ENCODE results near the gene PIWIL4.

The PIWIL4 gene

GRCh38 chr11:94567181-94567670, at the start of gene PIWIL4:
Gene PIWIL4 (plus strand): TSS chr11:94567368. CDS start chr11:94567519, 151 bp downstream.
- DNase-seq (ENCODE audit: low spot score in 2 of 2) (no peak), ATAC-seq (no peak)
- no peaks in the 10 kb centered on the region for H3K4me1 Mint-ChIP-seq
- no peak within 1 kb of the TSS for H3K4me3 Mint-ChIP-seq
- H3K36me3 Mint-ChIP-seq, result no peaks in the 10 kb centered on the region
- no peak within 1 kb of the TSS for H3K27ac Mint-ChIP-seq
- H3K9me3 Mint-ChIP-seq, result no peaks in the 10 kb centered on the region

- DNase-seq (ENCODE audit: low spot score in 2 of 2) (no peak), ATAC-seq (no peak)
- H3K36me3 Mint-ChIP-seq, result no peaks in the 10 kb centered on the region
- no peak overlapping the region for H3K4me3 Mint-ChIP-seq
- no peaks in the 10 kb centered on the region for H3K9me3 Mint-ChIP-seq
- no peaks in the 10 kb centered on the region for H3K4me1 Mint-ChIP-seq
- no peak overlapping the region for H3K27ac Mint-ChIP-seq
These were observed 48.9 kb upstream of the PIWIL4 start for GRCh38 chr11:94518300-94518699.

GRCh38 chr11:94519478-94520084, 47.6 kb upstream of the PIWIL4 start:
- no peak overlapping the region for H3K4me3 Mint-ChIP-seq

DNA sequence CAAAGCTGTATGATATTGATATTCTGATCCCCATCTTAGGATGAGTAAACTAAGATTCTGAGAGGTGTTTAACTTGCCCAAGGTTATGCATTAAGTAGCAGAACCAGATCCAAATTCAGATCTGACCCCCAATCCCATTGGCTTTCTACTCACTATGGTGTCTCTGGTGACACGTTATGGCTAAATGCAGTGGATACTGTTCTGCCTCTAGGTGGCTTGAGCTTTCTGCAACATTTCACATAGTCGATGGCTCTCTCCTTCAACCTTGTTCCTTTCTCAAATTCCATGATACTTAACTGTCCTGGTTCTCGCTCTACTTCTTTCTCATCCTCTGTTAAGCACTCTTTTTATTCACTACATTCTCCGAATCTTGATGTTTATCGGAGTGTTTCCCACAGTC, 45.5 kb upstream of the PIWIL4 start:
- no peak for DNase-seq (ENCODE audit: low spot score in 2 of 2)
- peak; percentile 44 for ATAC-seq
- Mint-ChIP-seq H3K4me3 (no peak overlapping the region), H3K9me3 (no peaks in the 10 kb centered on the region), H3K4me1 (no peaks in the 10 kb centered on the region), H3K36me3 (no peaks in the 10 kb centered on the region), H3K27ac (no peak overlapping the region)

More at GRCh38 chr11:94519478-94520084, 47.6 kb upstream of the PIWIL4 start:
- no peaks in the 10 kb centered on the region for H3K4me1 Mint-ChIP-seq
- no peak overlapping the region for H3K27ac Mint-ChIP-seq
- no peaks in the 10 kb centered on the region for H3K36me3 Mint-ChIP-seq
- ATAC-seq, result no peak
- DNase-seq (ENCODE audit: low spot score in 2 of 2), result no peak
- no peaks in the 10 kb centered on the region for H3K9me3 Mint-ChIP-seq

GRCh38 chr11:94524341-94524740, 42.8 kb upstream of the PIWIL4 start:
- Mint-ChIP-seq H3K9me3 (no peaks in the 10 kb centered on the region), H3K36me3 (no peaks in the 10 kb centered on the region), H3K4me3 (no peak overlapping the region), H3K27ac (no peak overlapping the region), H3K4me1 (no peaks in the 10 kb centered on the region)
- DNase-seq (ENCODE audit: low spot score in 2 of 2), result no peak
- ATAC-seq, result no peak

DNA sequence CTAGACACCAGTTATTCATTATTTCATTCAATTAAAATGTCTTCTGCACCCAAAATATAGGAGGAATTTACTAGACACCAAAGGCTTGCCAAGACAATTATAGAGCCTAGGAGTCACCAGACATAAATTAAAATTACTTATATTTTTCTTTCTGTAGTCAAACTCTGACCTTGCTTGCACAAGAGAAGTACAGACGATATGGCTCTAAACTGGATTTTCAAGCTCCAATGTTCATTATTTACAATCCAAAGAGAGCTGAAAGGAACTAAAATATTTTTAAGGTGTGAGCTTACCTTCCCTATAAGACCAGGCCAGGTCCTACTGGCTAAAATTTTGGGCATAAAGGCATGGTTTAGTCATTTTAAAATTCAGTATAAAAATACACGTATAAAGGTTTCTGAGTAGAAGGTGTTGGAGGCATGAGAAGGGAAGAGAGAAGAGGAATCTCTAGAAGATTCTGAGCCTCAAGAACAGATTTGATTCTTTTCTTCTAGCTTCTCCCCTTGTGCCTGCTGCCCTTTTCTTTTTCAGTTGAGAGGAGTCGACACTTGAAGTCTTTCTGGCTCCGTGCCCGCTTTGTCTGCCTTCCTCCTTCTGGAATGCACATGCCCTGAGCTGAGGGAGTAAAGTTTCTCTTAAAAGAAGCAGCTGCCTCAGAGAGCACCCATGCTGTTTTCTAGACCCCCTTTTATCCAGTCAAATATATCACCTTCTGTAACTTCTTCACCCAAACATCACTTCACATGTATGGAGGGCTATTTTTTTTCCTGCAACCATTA, 41.4 kb upstream of the PIWIL4 start:
- no peak for ATAC-seq
- Mint-ChIP-seq H3K27ac (no peak overlapping the region), H3K4me1 (no peaks in the 10 kb centered on the region), H3K9me3 (no peaks in the 10 kb centered on the region), H3K4me3 (no peak overlapping the region), H3K36me3 (no peaks in the 10 kb centered on the region)
- no peak for DNase-seq (ENCODE audit: low spot score in 2 of 2)

GRCh38 chr11:94526645-94527438, 40.3 kb upstream of the PIWIL4 start:
- DNase-seq (ENCODE audit: low spot score in 2 of 2) (no peak), ATAC-seq (no peak)
- no peak overlapping the region for H3K27ac Mint-ChIP-seq

DNA sequence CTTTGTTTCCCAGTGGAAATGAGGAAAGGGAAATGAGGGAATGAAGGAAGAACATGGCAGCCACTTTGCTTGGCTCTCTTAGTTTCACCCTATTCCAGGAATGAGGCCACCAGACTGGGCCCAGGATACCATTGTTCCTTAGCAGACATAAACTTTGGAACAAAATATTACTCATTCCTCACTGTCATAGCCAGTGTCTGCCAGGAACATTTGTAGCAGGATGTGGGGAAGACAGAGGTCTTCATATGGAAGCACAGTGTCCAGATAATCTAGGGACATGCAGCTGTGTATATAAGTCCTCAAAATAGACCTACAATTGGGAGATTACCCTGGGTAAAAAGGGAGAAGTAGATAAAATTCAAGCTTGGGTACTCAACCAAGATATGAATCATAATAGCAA, 38.6 kb upstream of the PIWIL4 start:
- H3K9me3 Mint-ChIP-seq, result no peaks in the 10 kb centered on the region
- H3K4me3 Mint-ChIP-seq, result no peak overlapping the region
- no peaks in the 10 kb centered on the region for H3K36me3 Mint-ChIP-seq
- ATAC-seq (no peak), DNase-seq (ENCODE audit: low spot score in 2 of 2) (no peak)
- H3K4me1 Mint-ChIP-seq, result no peaks in the 10 kb centered on the region
- no peak overlapping the region for H3K27ac Mint-ChIP-seq

More at GRCh38 chr11:94526645-94527438, 40.3 kb upstream of the PIWIL4 start:
- Mint-ChIP-seq H3K4me3 (no peak overlapping the region), H3K9me3 (no peaks in the 10 kb centered on the region), H3K4me1 (no peaks in the 10 kb centered on the region), H3K36me3 (no peaks in the 10 kb centered on the region)

- no peaks in the 10 kb centered on the region for H3K36me3 Mint-ChIP-seq
- ATAC-seq, result no peak
- DNase-seq (ENCODE audit: low spot score in 2 of 2), result no peak
- no peak overlapping the region for H3K27ac Mint-ChIP-seq
- H3K9me3 Mint-ChIP-seq, result no peaks in the 10 kb centered on the region
- no peaks in the 10 kb centered on the region for H3K4me1 Mint-ChIP-seq
- no peak overlapping the region for H3K4me3 Mint-ChIP-seq
These were observed 35.0 kb upstream of the PIWIL4 start for GRCh38 chr11:94532211-94532610.

DNA sequence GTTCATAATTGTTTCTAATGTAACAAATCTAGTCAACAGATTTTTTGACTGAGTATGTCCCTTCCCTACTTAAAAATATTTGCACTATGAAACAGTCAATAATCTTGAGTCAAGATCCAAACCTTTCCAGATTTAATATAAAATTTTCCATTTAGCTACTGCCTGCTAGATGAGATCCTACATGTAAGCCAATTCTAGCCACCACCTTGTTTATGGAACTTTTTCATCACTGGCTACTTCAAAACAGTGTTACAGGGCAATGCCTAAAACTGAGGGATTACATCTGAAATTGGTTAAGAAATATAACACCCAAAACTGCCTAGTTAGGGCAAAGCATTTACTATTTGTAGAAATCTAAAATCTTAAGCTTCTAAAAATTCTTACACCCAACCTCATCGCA, 34.0 kb upstream of the PIWIL4 start:
- Mint-ChIP-seq H3K36me3 (no peaks in the 10 kb centered on the region), H3K4me3 (no peak overlapping the region), H3K9me3 (no peaks in the 10 kb centered on the region), H3K27ac (no peak overlapping the region), H3K4me1 (no peaks in the 10 kb centered on the region)
- DNase-seq (ENCODE audit: low spot score in 2 of 2), result no peak
- ATAC-seq, result no peak

GRCh38 chr11:94533696-94534630, 33.2 kb upstream of the PIWIL4 start:
- Mint-ChIP-seq H3K9me3 (no peaks in the 10 kb centered on the region), H3K36me3 (no peaks in the 10 kb centered on the region), H3K27ac (no peak overlapping the region), H3K4me3 (no peak overlapping the region), H3K4me1 (no peaks in the 10 kb centered on the region)
- ATAC-seq (no peak), DNase-seq (ENCODE audit: low spot score in 2 of 2) (no peak)

GRCh38 chr11:94536386-94536785, 30.8 kb upstream of the PIWIL4 start:
- ATAC-seq (no peak), DNase-seq (ENCODE audit: low spot score in 2 of 2) (no peak)
- Mint-ChIP-seq H3K4me3 (no peak overlapping the region), H3K9me3 (no peaks in the 10 kb centered on the region), H3K4me1 (no peaks in the 10 kb centered on the region), H3K36me3 (no peaks in the 10 kb centered on the region), H3K27ac (no peak overlapping the region)

- Mint-ChIP-seq H3K36me3 (no peaks in the 10 kb centered on the region), H3K4me1 (no peaks in the 10 kb centered on the region), H3K27ac (no peak overlapping the region), H3K4me3 (no peak overlapping the region), H3K9me3 (no peaks in the 10 kb centered on the region)
- no peak for ATAC-seq
- DNase-seq (ENCODE audit: low spot score in 2 of 2), result no peak
These were observed 30.1 kb upstream of the PIWIL4 start for GRCh38 chr11:94537031-94537600.

DNA sequence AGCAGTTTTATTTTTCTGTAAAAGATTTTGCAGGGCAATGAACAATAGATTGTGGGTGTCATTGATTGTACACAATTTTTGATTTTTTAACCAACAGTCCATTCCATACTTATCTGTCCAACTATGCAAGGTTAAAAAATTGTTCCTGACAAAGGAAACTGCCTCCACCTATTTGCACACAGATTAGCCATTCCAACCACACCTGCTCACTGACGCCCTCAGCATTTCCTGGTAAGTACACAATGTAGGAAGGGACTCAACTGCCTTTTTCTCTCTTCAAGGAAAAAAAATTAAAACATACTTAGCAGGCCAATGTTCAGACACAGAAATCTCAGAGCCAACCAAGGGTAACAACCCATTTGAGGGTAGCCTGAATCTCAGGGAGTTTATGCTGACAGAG, 27.7 kb upstream of the PIWIL4 start:
- H3K36me3 Mint-ChIP-seq, result peaks cover 7% of the 10 kb centered on the region
- DNase-seq (ENCODE audit: low spot score in 2 of 2) (no peak), ATAC-seq (no peak)
- H3K27ac Mint-ChIP-seq, result peak overlapping the region; percentile 22
- no peak overlapping the region for H3K4me3 Mint-ChIP-seq
- peaks cover 11% of the 10 kb centered on the region for H3K4me1 Mint-ChIP-seq
- H3K9me3 Mint-ChIP-seq, result no peaks in the 10 kb centered on the region
